ENCODE results near the gene SPATA31C1. TPM values are rescaled to one million over a fixed set of nuclear protein-coding genes. Genes with fewer than 3 reads are reported as not detected.

SPATA31C1 gene
- polyA plus RNA-seq, 3 donors = not detected

DNA sequence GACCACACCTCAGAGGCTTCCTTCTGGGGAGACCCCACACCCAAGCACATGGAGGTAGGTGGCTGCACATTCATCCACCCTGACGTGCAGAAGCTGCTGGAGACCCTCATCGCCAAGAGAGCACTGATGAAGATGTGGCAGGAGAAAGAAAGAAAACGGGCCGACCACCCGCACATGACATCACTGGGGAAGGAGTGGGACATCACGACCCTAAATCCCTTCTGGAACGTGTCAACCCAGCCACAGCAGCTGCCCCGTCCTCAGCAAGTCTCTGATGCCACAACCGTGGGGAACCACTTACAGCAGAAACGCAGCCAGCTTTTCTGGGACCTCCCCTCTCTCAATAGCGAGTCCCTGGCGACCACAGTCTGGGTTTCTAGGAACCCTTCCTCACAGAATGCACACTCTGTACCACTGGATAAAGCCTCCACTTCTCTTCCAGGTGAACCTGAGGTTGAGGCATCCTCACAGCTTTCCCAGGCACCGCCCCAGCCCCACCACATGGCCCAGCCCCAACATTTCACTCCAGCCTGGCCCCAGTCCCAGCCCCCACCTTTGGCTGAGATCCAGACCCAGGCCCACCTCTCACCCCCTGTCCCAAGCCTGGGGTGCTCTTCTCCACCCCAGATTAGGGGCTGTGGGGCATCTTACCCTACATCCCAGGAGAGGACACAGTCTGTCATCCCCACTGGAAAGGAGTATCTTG is 32.1 kb upstream of the SPATA31C1 start:
- Mint-ChIP-seq H3K27me3 (ENCODE audit: low read depth in 3 of 3) (peaks cover 3 to 12% (median 3%) of the 10 kb centered on the region in 3 donors), H3K9me3 (peaks cover 0 to under 1% (median 0%) of the 10 kb centered on the region in 7 donors), H3K27ac (no peak overlapping the region), H3K4me1 (no peaks in the 10 kb centered on the region), H3K36me3 (no peaks in the 10 kb centered on the region), H3K4me3 (no peak overlapping the region)
- Histone ChIP-seq H4K20me1 (ENCODE audit: insufficient read depth, low read length) (no peaks in the 10 kb centered on the region), H3K27ac (ENCODE audit: low read depth in 1 of 2, low read length in 2 of 2) (no peak overlapping the region), H3K4me1 (ENCODE audit: control insufficient read depth in 1 of 2, insufficient read depth in 2 of 2, low read length in 2 of 2) (no peaks in the 10 kb centered on the region), H3K4me2 (replicated peaks; ENCODE audit: extremely low read depth, low read length, poor library complexity, severe bottlenecking) (no peak overlapping the region), H3K4me3 (replicated peaks in 1 of 3; ENCODE audit: low read depth in 2 of 3, low read length in 3 of 3) (no peak overlapping the region), H2AFZ (ENCODE audit: insufficient read depth, low read depth, low read length, poor library complexity, severe bottlenecking) (no peak overlapping the region), H3K9me3 (replicated peaks in 1 of 2; ENCODE audit: control insufficient read depth in 1 of 2, insufficient read depth in 1 of 2, low read length in 2 of 2) (no peaks in the 10 kb centered on the region), H3K27me3 (ENCODE audit: control insufficient read depth in 2 of 2, insufficient read depth in 2 of 2, low read length in 2 of 2) (no peaks in the 10 kb centered on the region), H3K9ac (ENCODE audit: insufficient read depth, low read length, poor library complexity, severe bottlenecking) (no peak overlapping the region), H3K36me3 (replicated peaks in 1 of 2; ENCODE audit: control insufficient read depth in 1 of 2, insufficient read depth in 2 of 2, low read length in 2 of 2) (no peaks in the 10 kb centered on the region), H3K79me2 (ENCODE audit: insufficient read depth, low read length) (no peaks in the 10 kb centered on the region)
- WGBS (ENCODE audit: insufficient coverage) = 88% methylated on average over 12 of the region's 13 CpGs
- DNase-seq = no peak
- intact Hi-C loops (cut with micrococcal nuclease) = no loop called here
- TF ChIP-seq, protein P1, sequence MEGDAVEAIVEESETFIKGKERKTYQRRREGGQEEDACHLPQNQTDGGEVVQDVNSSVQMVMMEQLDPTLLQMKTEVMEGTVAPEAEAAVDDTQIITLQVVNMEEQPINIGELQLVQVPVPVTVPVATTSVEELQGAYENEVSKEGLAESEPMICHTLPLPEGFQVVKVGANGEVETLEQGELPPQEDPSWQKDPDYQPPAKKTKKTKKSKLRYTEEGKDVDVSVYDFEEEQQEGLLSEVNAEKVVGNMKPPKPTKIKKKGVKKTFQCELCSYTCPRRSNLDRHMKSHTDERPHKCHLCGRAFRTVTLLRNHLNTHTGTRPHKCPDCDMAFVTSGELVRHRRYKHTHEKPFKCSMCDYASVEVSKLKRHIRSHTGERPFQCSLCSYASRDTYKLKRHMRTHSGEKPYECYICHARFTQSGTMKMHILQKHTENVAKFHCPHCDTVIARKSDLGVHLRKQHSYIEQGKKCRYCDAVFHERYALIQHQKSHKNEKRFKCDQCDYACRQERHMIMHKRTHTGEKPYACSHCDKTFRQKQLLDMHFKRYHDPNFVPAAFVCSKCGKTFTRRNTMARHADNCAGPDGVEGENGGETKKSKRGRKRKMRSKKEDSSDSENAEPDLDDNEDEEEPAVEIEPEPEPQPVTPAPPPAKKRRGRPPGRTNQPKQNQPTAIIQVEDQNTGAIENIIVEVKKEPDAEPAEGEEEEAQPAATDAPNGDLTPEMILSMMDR (IDR thresholded peaks at IDR 0.05) = no peak

DNA sequence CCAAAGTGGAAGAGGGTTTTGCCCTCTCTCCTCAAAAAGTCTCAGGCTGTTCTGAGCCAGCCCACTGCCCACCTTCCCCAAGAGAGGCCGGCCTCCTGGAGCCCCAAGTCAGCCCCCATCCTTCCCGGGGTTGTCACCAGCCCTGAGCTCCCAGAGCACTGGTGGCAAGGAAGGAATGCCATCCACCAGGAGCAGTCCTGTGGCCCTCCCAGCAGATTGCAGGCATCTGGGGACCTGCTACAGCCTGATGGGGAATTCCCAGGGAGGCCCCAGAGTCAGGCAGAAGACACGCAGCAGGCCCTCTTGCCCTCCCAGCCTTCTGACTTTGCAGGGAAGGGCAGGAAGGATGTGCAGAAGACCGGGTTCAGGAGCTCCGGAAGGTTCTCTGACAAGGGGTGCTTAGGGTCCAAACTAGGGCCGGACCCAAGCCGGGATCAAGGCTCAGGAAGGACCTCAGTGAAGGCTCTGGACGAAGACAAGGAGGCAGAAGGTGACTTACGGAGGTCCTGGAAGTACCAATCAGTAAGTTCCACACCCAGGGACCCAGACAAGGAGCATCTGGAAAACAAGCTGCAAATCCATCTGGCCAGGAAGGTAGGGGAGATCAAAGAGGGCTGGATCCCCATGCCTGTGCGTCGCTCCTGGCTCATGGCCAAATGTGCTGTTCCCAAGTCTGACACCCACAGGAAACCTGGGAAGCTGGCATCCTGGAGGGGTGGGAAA is 31.4 kb upstream of the SPATA31C1 start:
- no peaks in the 10 kb centered on the region for H3K79me2 ChIP-seq (ENCODE audit: insufficient read depth, low read length)
- Mint-ChIP-seq H3K4me1 (no peaks in the 10 kb centered on the region), H3K9me3 (peaks cover 0 to 2% (median 0%) of the 10 kb centered on the region in 7 donors), H3K36me3 (no peaks in the 10 kb centered on the region), H3K4me3 (no peak overlapping the region), H3K27ac (no peak overlapping the region), H3K27me3 (ENCODE audit: low read depth in 3 of 3) (peaks cover 4 to 13% (median 5%) of the 10 kb centered on the region in 3 donors)
- H4K20me1 ChIP-seq (ENCODE audit: insufficient read depth, low read length) = no peaks in the 10 kb centered on the region
- no peak for DNase-seq
- intact Hi-C loops (cut with micrococcal nuclease) = no loop called here
- H3K4me2 ChIP-seq (replicated peaks; ENCODE audit: extremely low read depth, low read length, poor library complexity, severe bottlenecking) = no peak overlapping the region
- 93% methylated on average over 9 of the region's 11 CpGs for WGBS (ENCODE audit: insufficient coverage)
- no peaks in the 10 kb centered on the region for H3K27me3 ChIP-seq (ENCODE audit: control insufficient read depth in 2 of 2, insufficient read depth in 2 of 2, low read length in 2 of 2)
- no peaks in the 10 kb centered on the region for H3K36me3 ChIP-seq (replicated peaks in 1 of 2; ENCODE audit: control insufficient read depth in 1 of 2, insufficient read depth in 2 of 2, low read length in 2 of 2)
- no peak overlapping the region for H3K27ac ChIP-seq (ENCODE audit: low read depth in 1 of 2, low read length in 2 of 2)
- no peaks in the 10 kb centered on the region for H3K9me3 ChIP-seq (replicated peaks in 1 of 2; ENCODE audit: control insufficient read depth in 1 of 2, insufficient read depth in 1 of 2, low read length in 2 of 2)
- H3K4me3 ChIP-seq (replicated peaks in 1 of 3; ENCODE audit: low read depth in 2 of 3, low read length in 3 of 3) = no peak overlapping the region
- H3K4me1 ChIP-seq (ENCODE audit: control insufficient read depth in 1 of 2, insufficient read depth in 2 of 2, low read length in 2 of 2) = no peaks in the 10 kb centered on the region
- TF ChIP-seq, protein P1 (IDR thresholded peaks at IDR 0.05) = no peak
- H3K9ac ChIP-seq (ENCODE audit: insufficient read depth, low read length, poor library complexity, severe bottlenecking) = no peak overlapping the region
- H2AFZ ChIP-seq (ENCODE audit: insufficient read depth, low read depth, low read length, poor library complexity, severe bottlenecking) = no peak overlapping the region
